ENCODE results near the gene GTF3C1.
A peak's percentile ranks its signal among the peaks of the same experiment; 100 is the strongest.

The GTF3C1 gene

DNA sequence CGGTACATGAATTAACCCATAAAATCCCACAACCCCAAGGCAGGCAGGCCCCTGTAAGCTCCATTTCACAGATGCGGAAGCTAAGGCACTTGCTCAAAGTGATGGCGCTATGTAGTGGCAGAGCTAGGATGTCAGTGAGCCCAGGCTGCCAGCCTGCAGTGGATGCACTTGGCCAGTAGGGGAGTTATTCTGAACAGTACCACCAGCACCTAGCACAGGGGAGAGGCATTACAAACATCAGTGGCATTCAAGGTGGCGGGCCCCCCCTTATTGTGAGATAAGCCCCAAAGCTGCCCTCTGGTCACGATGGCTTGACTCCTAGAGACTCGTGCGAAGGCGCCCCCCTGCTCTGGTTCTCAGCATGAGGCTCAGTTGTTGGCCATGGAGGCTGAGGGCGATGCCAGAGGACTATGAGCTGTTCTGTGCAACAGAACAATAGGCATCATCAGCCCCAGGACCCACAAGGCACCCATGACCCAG lies 33.8 kb downstream of the GTF3C1 start:
- no peak overlapping the region for H3K4me3 ChIP-seq (ENCODE audit: low read length)
- peak; percentile 43 for DNase-seq (ENCODE audit: low read depth)
- TF ChIP-seq, protein P1, sequence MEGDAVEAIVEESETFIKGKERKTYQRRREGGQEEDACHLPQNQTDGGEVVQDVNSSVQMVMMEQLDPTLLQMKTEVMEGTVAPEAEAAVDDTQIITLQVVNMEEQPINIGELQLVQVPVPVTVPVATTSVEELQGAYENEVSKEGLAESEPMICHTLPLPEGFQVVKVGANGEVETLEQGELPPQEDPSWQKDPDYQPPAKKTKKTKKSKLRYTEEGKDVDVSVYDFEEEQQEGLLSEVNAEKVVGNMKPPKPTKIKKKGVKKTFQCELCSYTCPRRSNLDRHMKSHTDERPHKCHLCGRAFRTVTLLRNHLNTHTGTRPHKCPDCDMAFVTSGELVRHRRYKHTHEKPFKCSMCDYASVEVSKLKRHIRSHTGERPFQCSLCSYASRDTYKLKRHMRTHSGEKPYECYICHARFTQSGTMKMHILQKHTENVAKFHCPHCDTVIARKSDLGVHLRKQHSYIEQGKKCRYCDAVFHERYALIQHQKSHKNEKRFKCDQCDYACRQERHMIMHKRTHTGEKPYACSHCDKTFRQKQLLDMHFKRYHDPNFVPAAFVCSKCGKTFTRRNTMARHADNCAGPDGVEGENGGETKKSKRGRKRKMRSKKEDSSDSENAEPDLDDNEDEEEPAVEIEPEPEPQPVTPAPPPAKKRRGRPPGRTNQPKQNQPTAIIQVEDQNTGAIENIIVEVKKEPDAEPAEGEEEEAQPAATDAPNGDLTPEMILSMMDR (IDR thresholded peaks at IDR 0.05; ENCODE audit: insufficient read depth, low read depth, low read length, missing control alignments): peak; percentile 64

GRCh38 chr16:27514806-27515205 lies 34.9 kb downstream of the GTF3C1 start:
- DNase-seq (ENCODE audit: low read depth): no peak
- TF ChIP-seq, protein P1 (IDR thresholded peaks at IDR 0.05; ENCODE audit: insufficient read depth, low read depth, low read length, missing control alignments): no peak
- H3K4me3 ChIP-seq (ENCODE audit: low read length): no peak overlapping the region

DNA sequence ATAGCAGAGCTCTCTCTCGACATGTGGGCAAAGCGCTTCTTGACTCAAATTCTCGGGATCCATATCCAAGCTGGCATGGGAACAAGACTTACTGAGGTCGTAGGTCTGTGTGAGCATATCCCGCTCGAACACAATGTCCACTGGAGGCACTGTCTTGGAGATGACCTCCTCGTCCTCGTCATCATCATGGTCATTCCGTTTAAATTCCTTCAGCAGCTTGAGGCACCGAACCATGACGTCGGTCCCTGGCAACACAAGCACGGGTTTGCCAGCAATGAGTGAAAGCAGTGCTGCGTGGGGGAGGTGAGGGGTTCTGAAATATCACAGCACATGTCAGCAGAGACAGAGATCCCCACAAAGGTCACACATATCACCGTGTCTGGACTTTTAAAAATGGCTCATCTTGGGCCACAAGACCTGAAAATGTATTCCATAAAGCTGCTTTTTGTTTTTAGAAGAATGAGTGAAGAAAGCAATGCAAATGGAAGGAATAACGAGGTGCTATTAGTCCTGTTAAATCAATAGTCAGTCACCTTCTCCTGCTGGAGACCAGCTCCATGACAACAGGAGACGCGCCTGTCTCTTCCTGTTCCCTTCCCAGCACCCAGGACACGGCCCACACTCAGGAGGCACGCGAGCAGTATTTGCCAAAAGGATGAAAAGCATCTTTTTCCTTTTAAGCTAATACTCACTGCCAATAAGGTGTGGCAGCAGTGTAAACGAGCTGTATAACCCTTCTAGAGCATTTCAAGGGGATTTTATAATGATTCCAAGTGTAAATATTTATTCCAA lies 37.9 kb downstream of the GTF3C1 start:
- DNase-seq (ENCODE audit: low read depth): no peak
- no peak overlapping the region for H3K4me3 ChIP-seq (ENCODE audit: low read length)
- TF ChIP-seq, protein P1 (IDR thresholded peaks at IDR 0.05; ENCODE audit: insufficient read depth, low read depth, low read length, missing control alignments): no peak

DNA sequence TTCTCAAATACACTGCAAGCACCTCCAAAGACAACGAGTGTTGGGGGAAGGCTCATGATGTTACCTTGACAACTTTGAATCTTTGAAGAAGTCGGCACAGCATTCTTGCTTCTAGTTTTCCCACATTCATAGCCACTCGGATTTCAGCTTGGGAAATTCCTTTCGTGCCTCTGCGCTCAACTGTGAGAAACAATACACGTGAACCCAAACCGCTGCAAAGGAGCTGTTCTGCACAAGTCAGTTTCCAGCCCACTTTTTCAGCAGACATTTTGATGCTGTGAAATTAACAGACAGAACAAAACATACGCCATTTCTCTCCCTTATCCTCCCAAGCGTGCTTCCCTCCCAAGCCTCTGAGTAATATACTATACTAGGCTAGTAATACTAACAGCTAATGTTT lies 41.2 kb downstream of the GTF3C1 start:
- H3K4me3 ChIP-seq (ENCODE audit: low read length): no peak overlapping the region
- DNase-seq (ENCODE audit: low read depth): no peak
- TF ChIP-seq, protein P1 (IDR thresholded peaks at IDR 0.05; ENCODE audit: insufficient read depth, low read depth, low read length, missing control alignments): no peak

GRCh38 chr16:27506771-27507170 lies 42.9 kb downstream of the GTF3C1 start:
- DNase-seq (ENCODE audit: low read depth): no peak
- TF ChIP-seq, protein P1 (IDR thresholded peaks at IDR 0.05; ENCODE audit: insufficient read depth, low read depth, low read length, missing control alignments): no peak
- no peak overlapping the region for H3K4me3 ChIP-seq (ENCODE audit: low read length)

GRCh38 chr16:27505297-27506236 lies 44.1 kb downstream of the GTF3C1 start:
- TF ChIP-seq, protein P1 (IDR thresholded peaks at IDR 0.05; ENCODE audit: insufficient read depth, low read depth, low read length, missing control alignments): no peak
- no peak overlapping the region for H3K4me3 ChIP-seq (ENCODE audit: low read length)
- peak; percentile 81 for DNase-seq (ENCODE audit: low read depth)

All from epithelial cell of esophagus (primary cell).